ENCODE results near the gene PTPRJ. TPM values are rescaled to one million over a fixed set of nuclear protein-coding genes. Genes with fewer than 3 reads are reported as not detected.

The PTPRJ gene
- total RNA-seq, 1 donor, result 10.9 TPM

GRCh38 chr11:47991266-47991830, 11.0 kb downstream of the PTPRJ start:
- Histone ChIP-seq H3K27me3 (ENCODE audit: insufficient read depth, low read length) (no peaks in the 10 kb centered on the region), H3K27ac (ENCODE audit: low read depth, low read length) (no peak overlapping the region), H3K9me3 (ENCODE audit: low read depth, low read length) (no peaks in the 10 kb centered on the region), H4K20me1 (ENCODE audit: insufficient read depth, low read length) (peaks cover 16% of the 10 kb centered on the region), H3K79me2 (ENCODE audit: insufficient read depth, low read length) (peaks cover 84% of the 10 kb centered on the region), H3K4me1 (ENCODE audit: insufficient read depth, low read length) (peaks cover 2% of the 10 kb centered on the region), H2AFZ (ENCODE audit: low read length) (no peak overlapping the region), H3K36me3 (ENCODE audit: insufficient read depth, low read length) (no peaks in the 10 kb centered on the region), H3K4me3 (ENCODE audit: insufficient read depth, low read length) (no peak overlapping the region), H3K4me2 (ENCODE audit: insufficient read depth, low read length) (no peak overlapping the region)
- DNase-seq (ENCODE audit: insufficient read length, low spot score, missing footprints), result no peak
- TF ChIP-seq CTCF (IDR thresholded peaks at IDR 0.05; ENCODE audit: extremely low read depth, low read depth, low read length), result no peak

GRCh38 chr11:47991894-47992293, 11.5 kb downstream of the PTPRJ start:
- H3K4me1 ChIP-seq (ENCODE audit: insufficient read depth, low read length), result no peaks in the 10 kb centered on the region
- no peak for DNase-seq (ENCODE audit: insufficient read length, low spot score, missing footprints)
- H3K4me3 ChIP-seq (ENCODE audit: insufficient read depth, low read length), result no peak overlapping the region
- peaks cover 84% of the 10 kb centered on the region for H3K79me2 ChIP-seq (ENCODE audit: insufficient read depth, low read length)
- no peaks in the 10 kb centered on the region for H3K9me3 ChIP-seq (ENCODE audit: low read depth, low read length)
- H4K20me1 ChIP-seq (ENCODE audit: insufficient read depth, low read length), result peaks cover 22% of the 10 kb centered on the region
- H3K27me3 ChIP-seq (ENCODE audit: insufficient read depth, low read length), result no peaks in the 10 kb centered on the region
- H3K4me2 ChIP-seq (ENCODE audit: insufficient read depth, low read length), result no peak overlapping the region
- no peak overlapping the region for H3K27ac ChIP-seq (ENCODE audit: low read depth, low read length)
- no peak overlapping the region for H2AFZ ChIP-seq (ENCODE audit: low read length)
- TF ChIP-seq CTCF (IDR thresholded peaks at IDR 0.05; ENCODE audit: extremely low read depth, low read depth, low read length), result no peak
- H3K36me3 ChIP-seq (ENCODE audit: insufficient read depth, low read length), result no peaks in the 10 kb centered on the region

GRCh38 chr11:47992959-47993820, 12.8 kb downstream of the PTPRJ start:
- Histone ChIP-seq H3K36me3 (ENCODE audit: insufficient read depth, low read length) (no peaks in the 10 kb centered on the region), H3K9me3 (ENCODE audit: low read depth, low read length) (no peaks in the 10 kb centered on the region), H4K20me1 (ENCODE audit: insufficient read depth, low read length) (peaks cover 29% of the 10 kb centered on the region), H3K79me2 (ENCODE audit: insufficient read depth, low read length) (peaks cover 85% of the 10 kb centered on the region), H2AFZ (ENCODE audit: low read length) (no peak overlapping the region), H3K4me3 (ENCODE audit: insufficient read depth, low read length) (no peak overlapping the region), H3K4me2 (ENCODE audit: insufficient read depth, low read length) (no peak overlapping the region), H3K27ac (ENCODE audit: low read depth, low read length) (peak overlapping the region; percentile 19), H3K4me1 (ENCODE audit: insufficient read depth, low read length) (no peaks in the 10 kb centered on the region), H3K27me3 (ENCODE audit: insufficient read depth, low read length) (no peaks in the 10 kb centered on the region)
- TF ChIP-seq CTCF (IDR thresholded peaks at IDR 0.05; ENCODE audit: extremely low read depth, low read depth, low read length), result no peak
- peak; percentile 83 for DNase-seq (ENCODE audit: insufficient read length, low spot score, missing footprints)

- H3K4me1 ChIP-seq (ENCODE audit: insufficient read depth, low read length), result peaks cover 7% of the 10 kb centered on the region
- peaks cover 89% of the 10 kb centered on the region for H3K79me2 ChIP-seq (ENCODE audit: insufficient read depth, low read length)
- H2AFZ ChIP-seq (ENCODE audit: low read length), result no peak overlapping the region
- H3K36me3 ChIP-seq (ENCODE audit: insufficient read depth, low read length), result no peaks in the 10 kb centered on the region
- no peak overlapping the region for H3K27ac ChIP-seq (ENCODE audit: low read depth, low read length)
- no peak for DNase-seq (ENCODE audit: insufficient read length, low spot score, missing footprints)
- no peaks in the 10 kb centered on the region for H3K27me3 ChIP-seq (ENCODE audit: insufficient read depth, low read length)
- TF ChIP-seq CTCF (IDR thresholded peaks at IDR 0.05; ENCODE audit: extremely low read depth, low read depth, low read length), result no peak
- H3K9me3 ChIP-seq (ENCODE audit: low read depth, low read length), result no peaks in the 10 kb centered on the region
- no peak overlapping the region for H3K4me3 ChIP-seq (ENCODE audit: insufficient read depth, low read length)
- peaks cover 34% of the 10 kb centered on the region for H4K20me1 ChIP-seq (ENCODE audit: insufficient read depth, low read length)
- no peak overlapping the region for H3K4me2 ChIP-seq (ENCODE audit: insufficient read depth, low read length)
Observed at GRCh38 chr11:47994417-47994816, 14.1 kb downstream of the PTPRJ start.
